GM12878 (cell line): ENCODE data around the gene TNFSF8. TPM values are rescaled to one million over a fixed set of nuclear protein-coding genes. Genes with fewer than 3 reads are reported as not detected.

Experiments
- ATAC-seq: fragments of 200-7000 bp; cut with Tn5 transposase; 3 replicates; pipeline ENCODE4 v1.9.1; 2020; ENCODE audit warnings: mild to moderate bottlenecking, moderate library complexity
- BruUV-seq: library from RNA; stranded (reverse); fragments of 400-500 nt; replicated peaks from 2 replicates; lab custom pipeline; 2021; lab: Mats Ljungman, UMichigan
- CTCF ChIA-PET: fragments of 300-600 bp; sonication (Branson Sonifier 250); formaldehyde crosslinking; extraction: SDS; loops from one replicate; lab custom pipeline; 2021; ENCODE audit warnings: inconsistent platforms; lab: Yijun Ruan, JAX
- POLR2A ChIA-PET: fragments of 350-600 bp; formaldehyde crosslinking; extraction: SDS; loops from one replicate; lab custom pipeline; 2021; ENCODE audit warnings: inconsistent platforms; lab: Charles Lee
- RAD21 ChIA-PET: fragments of 300-600 bp; sonication (Branson Sonifier 250); formaldehyde crosslinking; loops from one replicate; lab custom pipeline; 2023; ENCODE audit warnings: antibody characterized with exemption; ENCODE audit not compliant: unreplicated experiment; lab: Charles Lee
- SMC1A ChIA-PET: fragments of 300-600 bp; sonication (Branson Sonifier 250); formaldehyde crosslinking; loops from one replicate; lab custom pipeline; 2023; ENCODE audit not compliant: unreplicated experiment, uncharacterized antibody; lab: Charles Lee
- DNase-seq: peaks from one replicate; pipeline ENCODE4 v3.0.0-alpha.2; 2011; ENCODE audit warnings: low read depth, low spot score
- FAIRE-seq: peaks from 3 replicates; lab custom pipeline; 2011; peaks lifted over from hg19 to GRCh38; lab: Jason Lieb, UNC
- H2AFZ ChIP-seq: 2 replicates; pipeline ENCODE4 v1.6.0; 2011; ENCODE audit warnings: low read depth, low read length, control low read depth; ENCODE audit not compliant: control insufficient read depth
- H3K27ac ChIP-seq: 2 replicates; pipeline ENCODE4 v1.5.1; 2011; ENCODE audit warnings: control low read depth; ENCODE audit not compliant: control insufficient read depth, insufficient read depth
- H3K27me3 ChIP-seq, 2 experiments: replicated peaks in 1 of 2; 2 replicates each; pipeline versions ENCODE4 v1.6.0 to v1.6.1; 2011; ENCODE audit warnings: low read length in 1 of 2; ENCODE audit not compliant: control insufficient read depth in 2 of 2, insufficient read depth in 2 of 2
- H3K36me3 ChIP-seq, 2 experiments: 2 replicates each; pipeline ENCODE4 v1.5.1; 2011; ENCODE audit warnings: low read length in 1 of 2; ENCODE audit not compliant: control insufficient read depth in 2 of 2, insufficient read depth in 2 of 2
- H3K4me1 ChIP-seq: 2 replicates; pipeline ENCODE4 v1.6.1; 2011; ENCODE audit warnings: mild to moderate bottlenecking, low read length, moderate library complexity, mixed read lengths; ENCODE audit not compliant: control insufficient read depth, insufficient read depth
- H3K4me2 ChIP-seq: 2 replicates; pipeline ENCODE4 v1.6.0; 2011; ENCODE audit warnings: control low read depth; ENCODE audit not compliant: control insufficient read depth, insufficient read depth
- H3K4me3 ChIP-seq: fragments of 200-600 bp; sonication (generic); 2 replicates; pipeline ENCODE4 v1.5.1; 2016
- H3K79me2 ChIP-seq: 2 replicates; pipeline ENCODE4 v1.6.0; 2011; ENCODE audit warnings: low read length; ENCODE audit not compliant: control insufficient read depth, insufficient read depth
- H3K9ac ChIP-seq: 2 replicates; pipeline ENCODE4 v1.8.0; 2011; ENCODE audit warnings: low read length, control low read depth, mixed read lengths; ENCODE audit not compliant: control insufficient read depth, insufficient read depth
- H3K9me3 ChIP-seq: replicated peaks from 3 replicates; pipeline ENCODE4 v1.5.1; 2011; ENCODE audit warnings: mild to moderate bottlenecking, low read length; ENCODE audit not compliant: control insufficient read depth, insufficient read depth
- H4K20me1 ChIP-seq: 2 replicates; pipeline ENCODE4 v1.6.0; 2011; ENCODE audit not compliant: control insufficient read depth, insufficient read depth
- BHLHE40 ChIP-seq, 2 experiments: fragments of 450-650 bp in 1 of 2; IDR thresholded peaks; 2 replicates each; pipeline ENCODE4 v1.6.1; 2011 to 2017; ENCODE audit warnings: low read depth in 2 of 2, borderline replicate concordance in 1 of 2, improper control_type of control experiment in 1 of 2, low read length in 1 of 2, mild to moderate bottlenecking in 1 of 2
- BRCA1 ChIP-seq: IDR thresholded peaks from 2 replicates; pipeline ENCODE4 v1.6.1; 2011; ENCODE audit warnings: low read depth, low read length, improper control_type of control experiment
- ETV6 ChIP-seq, 2 experiments: fragments of 450-650 bp in 1 of 2; IDR thresholded peaks in 1 of 2; conservative IDR thresholded peaks in 1 of 2; 2 replicates each; pipeline ENCODE4 v1.6.1; 2014; ENCODE audit warnings: antibody characterized with exemption in 1 of 2, borderline replicate concordance in 1 of 2, low read depth in 1 of 2, mild to moderate bottlenecking in 1 of 2, moderate library complexity in 1 of 2
- HDAC6 ChIP-seq: fragments of 200-600 bp; sonication (generic); IDR thresholded peaks from one replicate; pipeline ENCODE4 v1.8.0; 2017; ENCODE audit warnings: antibody characterized with exemption; ENCODE audit not compliant: unreplicated experiment
- MTA3 ChIP-seq: IDR thresholded peaks from 2 replicates; pipeline ENCODE4 v1.6.1; 2012; ENCODE audit warnings: low read length, inconsistent platforms, borderline replicate concordance
- NFYA ChIP-seq: IDR thresholded peaks from 2 replicates; pipeline ENCODE4 v1.6.1; 2011; ENCODE audit warnings: low read depth, mild to moderate bottlenecking, low read length, improper control_type of control experiment, borderline replicate concordance
- NR2F1 ChIP-seq: fragments of 450-650 bp; conservative IDR thresholded peaks from 2 replicates; pipeline ENCODE4 v1.6.1; 2017; ENCODE audit warnings: mild to moderate bottlenecking
- POU2F2 ChIP-seq: IDR thresholded peaks from 3 replicates; pipeline ENCODE4 v1.6.1; 2011; ENCODE audit warnings: low read depth, mild to moderate bottlenecking, low read length, borderline replicate concordance
- RELA ChIP-seq: fragments of 450-650 bp; IDR thresholded peaks from 2 replicates; pipeline ENCODE4 v1.8.0; 2014; ENCODE audit warnings: borderline replicate concordance; ENCODE audit not compliant: partially characterized antibody
- ZNF217 ChIP-seq: fragments of 450-650 bp; IDR thresholded peaks from 2 replicates; pipeline ENCODE4 v1.6.1; 2017; ENCODE audit warnings: antibody characterized with exemption, mild to moderate bottlenecking
- WGBS: methylation state at CpG from one replicate; pipeline ENCODE4 v1.1.6; 2016; ENCODE audit warnings: low lambda C conversion rate; ENCODE audit not compliant: insufficient replicate concordance, insufficient coverage; ENCODE audit errors: missing lambda C conversion rate; 5-methylcytosine and 5-hydroxymethylcytosine counted together
- in situ Hi-C: fragments of 300-500 bp; cut with MboI; formaldehyde crosslinking; loops from 9 replicates; pipeline ENCODE4 v1.14.3; 2018; ENCODE audit warnings: mixed read lengths
- intact Hi-C: fragments of 100-400 bp; cut with micrococcal nuclease; formaldehyde crosslinking; loops from one replicate; pipeline ENCODE4 v1.14.2; 2022; ENCODE audit not compliant: unreplicated experiment
- polyA plus RNA-seq, 11 experiments: library from polyadenylated mRNA; depleted of rRNA in 4 of 11; unstranded in 6 of 11; stranded (reverse) in 5 of 11; fragments of >200 nt; fragmentation: Nextera tagmentation in 4 of 11; fragmentation: Illumina TruSeq in 1 of 11; extraction: Ambion mirVana in 4 of 11; extraction: Trizol in 1 of 11; gene quantifications; 1 replicate in 1 of 11; 2 replicates in 10 of 11; pipeline versions ENCODE4 v1.2.1 to v1.2.3, GENCODE V29; 2011 to 2016; ENCODE audit warnings: inconsistent platforms in 2 of 11, missing spikeins in 2 of 11, low read depth in 1 of 11
- total RNA-seq, 4 experiments: library from RNA; depleted of rRNA in 3 of 4; stranded (reverse); fragments of >200 nt in 3 of 4; fragmentation: Illumina TruSeq in 1 of 4; extraction: Trizol in 1 of 4; gene quantifications; 2 replicates each; pipeline versions ENCODE4 v1.2.1 to v1.2.3, GENCODE V29; 2013 to 2021
- TF ChIP-seq, protein P1 (sequence below): IDR thresholded peaks from 2 replicates; pipeline ENCODE4 v1.6.1; 2011; ENCODE audit warnings: borderline replicate concordance, low read depth, mild to moderate bottlenecking, moderate library complexity, low read length; ENCODE audit not compliant: insufficient read depth, poor library complexity, severe bottlenecking

Gene TNFSF8
- total and polyA plus RNA-seq, 10 of the 15 experiments (the other 5 are each of a cell fraction or from before 2014, with no cell fraction given): 0.10 to 0.29 (median 0.15) TPM; not detected in 7

- POLR2A ChIA-PET: no interaction called here
- H3K4me1 ChIP-seq: no peaks in the 10 kb centered on the region
- no peaks in the 10 kb centered on the region for H3K79me2 ChIP-seq
- H2AFZ ChIP-seq: no peak overlapping the region
- no peak for FAIRE-seq
- H3K36me3 ChIP-seq: no peaks in the 10 kb centered on the region
- H3K27me3 ChIP-seq: peaks cover 5 to 6% of the 10 kb centered on the region in 2 experiments; a peak in 3 of 4 replicates
- TF ChIP-seq NFYA: no peak
- TF ChIP-seq NR2F1: no peak
- TF ChIP-seq ZNF217: no peak
- no peak for TF ChIP-seq POU2F2
- TF ChIP-seq BRCA1: no peak
- TF ChIP-seq, protein P1, sequence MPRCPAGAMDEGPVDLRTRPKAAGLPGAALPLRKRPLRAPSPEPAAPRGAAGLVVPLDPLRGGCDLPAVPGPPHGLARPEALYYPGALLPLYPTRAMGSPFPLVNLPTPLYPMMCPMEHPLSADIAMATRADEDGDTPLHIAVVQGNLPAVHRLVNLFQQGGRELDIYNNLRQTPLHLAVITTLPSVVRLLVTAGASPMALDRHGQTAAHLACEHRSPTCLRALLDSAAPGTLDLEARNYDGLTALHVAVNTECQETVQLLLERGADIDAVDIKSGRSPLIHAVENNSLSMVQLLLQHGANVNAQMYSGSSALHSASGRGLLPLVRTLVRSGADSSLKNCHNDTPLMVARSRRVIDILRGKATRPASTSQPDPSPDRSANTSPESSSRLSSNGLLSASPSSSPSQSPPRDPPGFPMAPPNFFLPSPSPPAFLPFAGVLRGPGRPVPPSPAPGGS: no peak
- no peak for TF ChIP-seq MTA3
- no peak for TF ChIP-seq ETV6 (conservative IDR thresholded peaks at IDR 0.05 in 1 of 2, IDR thresholded peaks at IDR 0.05 in 1 of 2; ENCODE audit: borderline replicate concordance in 1 of 2, low read depth in 1 of 2)
- TF ChIP-seq BHLHE40 (IDR thresholded peaks at IDR 0.05; ENCODE audit: borderline replicate concordance in 1 of 2, low read depth in 2 of 2, low read length in 1 of 2): no peak
- no peak for TF ChIP-seq HDAC6
- TF ChIP-seq RELA: no peak
- H3K4me2 ChIP-seq: no peak overlapping the region
- BruUV-seq: no TSS peak
- H3K9me3 ChIP-seq: no peaks in the 10 kb centered on the region
- H4K20me1 ChIP-seq: no peaks in the 10 kb centered on the region; the same call in 1 of the 2 replicates
- 36% methylated on average over 1 of the region's 1 CpG for WGBS
- in situ Hi-C loops (no loop called here), intact Hi-C loops (no loop called here)
- H3K9ac ChIP-seq: no peak overlapping the region
- no peak overlapping the region for H3K27ac ChIP-seq
- ATAC-seq: no peak
- H3K4me3 ChIP-seq: no peak overlapping the region
- no peak for DNase-seq
- CTCF ChIA-PET: interaction anchor here (1.0 to 1.1 kb wide), 3 partner anchors 9 to 75 kb away, joined by 3 read pairs; no protein-coding TSS in a partner anchor
- SMC1A ChIA-PET: interaction anchor here (0.6 to 1.5 kb wide), 6 partner anchors 9 to 275 kb away, joined by 3 to 4 read pairs (median 3); no protein-coding TSS in a partner anchor
- RAD21 ChIA-PET: no interaction called here
Measured at GRCh38 chr9:114936581-114936980, 6.2 kb upstream of the TNFSF8 start.
